GM12878 (cell line): ENCODE measurements around the gene LRRTM1. TPM values are rescaled to one million over a fixed set of nuclear protein-coding genes. Genes with fewer than 3 reads are reported as not detected.

Experiments
- ATAC-seq: fragments of 200-7000 bp; cut with Tn5 transposase; 3 replicates; pipeline ENCODE4 v1.9.1; 2020; ENCODE audit warnings: mild to moderate bottlenecking, moderate library complexity
- BruUV-seq: library from RNA; stranded (reverse); fragments of 400-500 nt; replicated peaks from 2 replicates; lab custom pipeline; 2021; lab: Mats Ljungman, UMichigan
- CTCF ChIA-PET: fragments of 300-600 bp; sonication (Branson Sonifier 250); formaldehyde crosslinking; extraction: SDS; loops from one replicate; lab custom pipeline; 2021; ENCODE audit warnings: inconsistent platforms; lab: Yijun Ruan, JAX
- POLR2A ChIA-PET: fragments of 350-600 bp; formaldehyde crosslinking; extraction: SDS; loops from one replicate; lab custom pipeline; 2021; ENCODE audit warnings: inconsistent platforms; lab: Charles Lee
- RAD21 ChIA-PET: fragments of 300-600 bp; sonication (Branson Sonifier 250); formaldehyde crosslinking; loops from one replicate; lab custom pipeline; 2023; ENCODE audit warnings: antibody characterized with exemption; ENCODE audit not compliant: unreplicated experiment; lab: Charles Lee
- SMC1A ChIA-PET: fragments of 300-600 bp; sonication (Branson Sonifier 250); formaldehyde crosslinking; loops from one replicate; lab custom pipeline; 2023; ENCODE audit not compliant: unreplicated experiment, uncharacterized antibody; lab: Charles Lee
- DNase-seq: peaks from one replicate; pipeline ENCODE4 v3.0.0-alpha.2; 2011; ENCODE audit warnings: low read depth, low spot score
- FAIRE-seq: peaks from 3 replicates; lab custom pipeline; 2011; peaks lifted over from hg19 to GRCh38; lab: Jason Lieb, UNC
- H2AFZ ChIP-seq: 2 replicates; pipeline ENCODE4 v1.6.0; 2011; ENCODE audit warnings: low read depth, low read length, control low read depth; ENCODE audit not compliant: control insufficient read depth
- H3K27ac ChIP-seq: 2 replicates; pipeline ENCODE4 v1.5.1; 2011; ENCODE audit warnings: control low read depth; ENCODE audit not compliant: control insufficient read depth, insufficient read depth
- H3K27me3 ChIP-seq, 2 experiments: replicated peaks in 1 of 2; 2 replicates each; pipeline versions ENCODE4 v1.6.0 to v1.6.1; 2011; ENCODE audit warnings: low read length in 1 of 2; ENCODE audit not compliant: control insufficient read depth in 2 of 2, insufficient read depth in 2 of 2
- H3K36me3 ChIP-seq, 2 experiments: 2 replicates each; pipeline ENCODE4 v1.5.1; 2011; ENCODE audit warnings: low read length in 1 of 2; ENCODE audit not compliant: control insufficient read depth in 2 of 2, insufficient read depth in 2 of 2
- H3K4me1 ChIP-seq: 2 replicates; pipeline ENCODE4 v1.6.1; 2011; ENCODE audit warnings: mild to moderate bottlenecking, low read length, moderate library complexity, mixed read lengths; ENCODE audit not compliant: control insufficient read depth, insufficient read depth
- H3K4me2 ChIP-seq: 2 replicates; pipeline ENCODE4 v1.6.0; 2011; ENCODE audit warnings: control low read depth; ENCODE audit not compliant: control insufficient read depth, insufficient read depth
- H3K4me3 ChIP-seq: fragments of 200-600 bp; sonication (generic); 2 replicates; pipeline ENCODE4 v1.5.1; 2016
- H3K79me2 ChIP-seq: 2 replicates; pipeline ENCODE4 v1.6.0; 2011; ENCODE audit warnings: low read length; ENCODE audit not compliant: control insufficient read depth, insufficient read depth
- H3K9ac ChIP-seq: 2 replicates; pipeline ENCODE4 v1.8.0; 2011; ENCODE audit warnings: low read length, control low read depth, mixed read lengths; ENCODE audit not compliant: control insufficient read depth, insufficient read depth
- H3K9me3 ChIP-seq: replicated peaks from 3 replicates; pipeline ENCODE4 v1.5.1; 2011; ENCODE audit warnings: mild to moderate bottlenecking, low read length; ENCODE audit not compliant: control insufficient read depth, insufficient read depth
- H4K20me1 ChIP-seq: 2 replicates; pipeline ENCODE4 v1.6.0; 2011; ENCODE audit not compliant: control insufficient read depth, insufficient read depth
- ASH2L ChIP-seq: fragments of 300-600, 200-600 bp; sonication (generic); IDR thresholded peaks from 2 replicates; pipeline ENCODE4 v1.6.1; 2017; ENCODE audit warnings: low read depth, mild to moderate bottlenecking, borderline replicate concordance
- EP300 ChIP-seq, 2 experiments: fragments of 150-350 bp in 1 of 2; IDR thresholded peaks; 2 replicates each; pipeline ENCODE4 v1.6.1; 2011 to 2012; ENCODE audit warnings: low read depth in 2 of 2, low read length in 2 of 2, borderline replicate concordance in 1 of 2, improper control_type of control experiment in 1 of 2, inconsistent platforms in 1 of 2; ENCODE audit not compliant: control insufficient read depth in 1 of 2
- IKZF1 ChIP-seq: fragments of 450-650 bp; conservative IDR thresholded peaks from 2 replicates; pipeline ENCODE4 v1.6.1; 2017; ENCODE audit warnings: antibody characterized with exemption, mild to moderate bottlenecking
- IKZF2 ChIP-seq, 2 experiments: fragments of 450-650 bp; IDR thresholded peaks; 2 replicates each; pipeline ENCODE4 v1.6.1; 2017; ENCODE audit warnings: mild to moderate bottlenecking in 2 of 2, moderate library complexity in 2 of 2
- MTA3 ChIP-seq: IDR thresholded peaks from 2 replicates; pipeline ENCODE4 v1.6.1; 2012; ENCODE audit warnings: low read length, inconsistent platforms, borderline replicate concordance
- MYB ChIP-seq: fragments of 150-350 bp; IDR thresholded peaks from 2 replicates; pipeline ENCODE4 v1.6.1; 2014; ENCODE audit warnings: mild to moderate bottlenecking, low read depth, low read length, borderline replicate concordance
- SPI1 ChIP-seq: IDR thresholded peaks from 2 replicates; pipeline ENCODE4 v1.6.1; 2011; ENCODE audit warnings: low read depth, mild to moderate bottlenecking, low read length, moderate library complexity, borderline replicate concordance; ENCODE audit not compliant: insufficient read depth
- ZNF207 ChIP-seq: fragments of 450-650 bp; IDR thresholded peaks from 2 replicates; pipeline ENCODE4 v1.6.1; 2014; ENCODE audit warnings: antibody characterized with exemption, mild to moderate bottlenecking, borderline replicate concordance
- WGBS: methylation state at CpG from one replicate; pipeline ENCODE4 v1.1.6; 2016; ENCODE audit warnings: low lambda C conversion rate; ENCODE audit not compliant: insufficient replicate concordance, insufficient coverage; ENCODE audit errors: missing lambda C conversion rate; 5-methylcytosine and 5-hydroxymethylcytosine counted together
- in situ Hi-C: fragments of 300-500 bp; cut with MboI; formaldehyde crosslinking; loops from 9 replicates; pipeline ENCODE4 v1.14.3; 2018; ENCODE audit warnings: mixed read lengths
- intact Hi-C: fragments of 100-400 bp; cut with micrococcal nuclease; formaldehyde crosslinking; loops from one replicate; pipeline ENCODE4 v1.14.2; 2022; ENCODE audit not compliant: unreplicated experiment
- polyA plus RNA-seq, 11 experiments: library from polyadenylated mRNA; depleted of rRNA in 4 of 11; unstranded in 6 of 11; stranded (reverse) in 5 of 11; fragments of >200 nt; fragmentation: Nextera tagmentation in 4 of 11; fragmentation: Illumina TruSeq in 1 of 11; extraction: Ambion mirVana in 4 of 11; extraction: Trizol in 1 of 11; gene quantifications; 1 replicate in 1 of 11; 2 replicates in 10 of 11; pipeline versions ENCODE4 v1.2.1 to v1.2.3, GENCODE V29; 2011 to 2016; ENCODE audit warnings: inconsistent platforms in 2 of 11, missing spikeins in 2 of 11, low read depth in 1 of 11
- total RNA-seq, 4 experiments: library from RNA; depleted of rRNA in 3 of 4; stranded (reverse); fragments of >200 nt in 3 of 4; fragmentation: Illumina TruSeq in 1 of 4; extraction: Trizol in 1 of 4; gene quantifications; 2 replicates each; pipeline versions ENCODE4 v1.2.1 to v1.2.3, GENCODE V29; 2013 to 2021

Gene LRRTM1
- total and polyA plus RNA-seq, 10 of the 15 experiments (the other 5 are each of a cell fraction or from before 2014, with no cell fraction given), result not detected

DNA sequence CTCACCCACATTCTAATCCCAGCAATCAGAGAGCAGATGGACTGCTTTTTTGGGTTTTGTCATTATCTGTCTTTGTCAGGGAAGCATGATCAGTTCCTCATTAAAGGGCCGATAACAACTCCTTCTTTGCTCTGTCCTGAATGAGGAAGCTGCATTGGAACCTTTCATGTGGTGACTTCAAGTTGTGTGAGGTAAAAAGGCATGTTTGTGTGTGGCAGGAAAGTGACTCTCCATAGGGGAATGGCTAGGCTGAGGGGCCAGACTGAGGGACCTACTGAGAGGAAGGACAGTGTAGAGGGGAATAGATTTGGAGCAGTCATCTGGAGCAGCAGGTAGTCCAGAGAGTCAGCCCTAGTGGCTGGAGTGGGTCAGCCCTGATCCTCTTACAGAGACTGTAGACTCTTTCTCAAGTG, 23.6 kb upstream of the LRRTM1 start:
- H3K27ac ChIP-seq, result no peak overlapping the region
- WGBS, result 0% methylated on average over 1 of the region's 1 CpG
- FAIRE-seq, result no peak
- no peaks in the 10 kb centered on the region for H4K20me1 ChIP-seq
- CTCF ChIA-PET, result interaction anchor here (0.7 to 9.9 kb wide), 21 partner anchors 12 to 527 kb away, joined by 3 to 440 read pairs (median 4); no protein-coding TSS in a partner anchor
- H3K36me3 ChIP-seq, result no peaks in the 10 kb centered on the region
- no peak overlapping the region for H3K9ac ChIP-seq
- no peaks in the 10 kb centered on the region for H3K79me2 ChIP-seq
- no peaks in the 10 kb centered on the region; the same call in 1 of the 2 replicates for H3K4me1 ChIP-seq
- H3K4me3 ChIP-seq, result no peak overlapping the region
- POLR2A ChIA-PET, result interaction anchor here (0.6 to 2.4 kb wide), 6 partner anchors 122 to 176 kb away, joined by 3 to 10 read pairs (median 6); no protein-coding TSS in a partner anchor
- TF ChIP-seq MTA3 (no peak), EP300 (IDR thresholded peaks at IDR 0.05; ENCODE audit: borderline replicate concordance in 1 of 2, control insufficient read depth in 1 of 2, low read depth in 2 of 2, low read length in 2 of 2) (no peak), IKZF2 (IDR thresholded peaks at IDR 0.05) (peak; percentile 19 to 20; a peak in 2 of 4 replicates), ZNF207 (no peak), SPI1 (peak; percentile 24; the same call in 1 of the 2 replicates), ASH2L (no peak), IKZF1 (0 out of 2 replicates have a peak, but pooled peaks have one; percentile 29), MYB (no peak)
- intact Hi-C loops (loop anchor here (1.0 to 10.0 kb wide), 3 partner anchors 137 to 527 kb away; no protein-coding TSS in a partner anchor), in situ Hi-C loops (loop anchor here (5.0 kb wide), 1 partner anchor 174 kb away; no protein-coding TSS in a partner anchor)
- H3K4me2 ChIP-seq, result no peak overlapping the region
- RAD21 ChIA-PET, result interaction anchor here (0.9 to 6.4 kb wide), 13 partner anchors 16 to 209 kb away, joined by 3 to 385 read pairs (median 5); no protein-coding TSS in a partner anchor
- DNase-seq, result no peak
- peaks cover 0 to 2% of the 10 kb centered on the region in 2 experiments; a peak in 1 of 4 replicates for H3K27me3 ChIP-seq
- peak overlapping the region; percentile 16; the same call in 1 of the 2 replicates for H2AFZ ChIP-seq
- BruUV-seq, result no TSS peak
- SMC1A ChIA-PET, result interaction anchor here (0.8 to 8.9 kb wide), 24 partner anchors 10 to 846 kb away, joined by 3 to 530 read pairs (median 6); no protein-coding TSS in a partner anchor
- H3K9me3 ChIP-seq, result no peaks in the 10 kb centered on the region
- peak; percentile 65 for ATAC-seq
